Osteoblast (primary cell): Measurements from ENCODE around the gene DCDC1. TPM values are rescaled to one million over a fixed set of nuclear protein-coding genes. Genes with fewer than 3 reads are reported as not detected.

ENCODE experiments used
- DNase-seq: peaks from one replicate; pipeline ENCODE4 v3.0.0; 2011; ENCODE audit warnings: low spot score, mixed read lengths; ENCODE audit not compliant: insufficient read length; ENCODE audit errors: missing footprints
- H2AFZ ChIP-seq: 2 replicates; pipeline ENCODE4 v1.6.0; 2011; ENCODE audit warnings: mild to moderate bottlenecking, low read length
- H3K27ac ChIP-seq: 2 replicates; pipeline ENCODE4 v1.5.1; 2011; ENCODE audit warnings: mild to moderate bottlenecking, low read depth, low read length, moderate library complexity
- H3K27me3 ChIP-seq: 2 replicates; pipeline ENCODE4 v1.6.0; 2012; ENCODE audit warnings: mild to moderate bottlenecking, control low read depth, inconsistent platforms, low read length, moderate library complexity; ENCODE audit not compliant: insufficient read depth
- H3K36me3 ChIP-seq: 2 replicates; pipeline ENCODE4 v1.5.1; 2011; ENCODE audit warnings: mild to moderate bottlenecking, low read length, control low read depth, moderate library complexity; ENCODE audit not compliant: insufficient read depth
- H3K4me1 ChIP-seq: 2 replicates; pipeline ENCODE4 v1.5.1; 2011; ENCODE audit warnings: mild to moderate bottlenecking, low read length, control low read depth, moderate library complexity; ENCODE audit not compliant: insufficient read depth
- H3K4me2 ChIP-seq: 2 replicates; pipeline ENCODE4 v1.6.0; 2011; ENCODE audit warnings: mild to moderate bottlenecking, low read length; ENCODE audit not compliant: insufficient read depth
- H3K4me3 ChIP-seq: fragments of 200-600 bp; sonication (generic); 3 replicates; pipeline ENCODE4 v1.5.1; 2012; ENCODE audit warnings: mild to moderate bottlenecking, low read length, inconsistent platforms; ENCODE audit not compliant: insufficient read depth
- H3K79me2 ChIP-seq: 2 replicates; pipeline ENCODE4 v1.6.0; 2012; ENCODE audit warnings: mild to moderate bottlenecking, low read length, control low read depth, inconsistent platforms; ENCODE audit not compliant: insufficient read depth
- H3K9me3 ChIP-seq: 2 replicates; pipeline ENCODE4 v1.5.1; 2011; ENCODE audit warnings: low read depth, low read length, control low read depth
- H4K20me1 ChIP-seq: 2 replicates; pipeline ENCODE4 v1.6.0; 2012; ENCODE audit warnings: mild to moderate bottlenecking, low read length, control low read depth; ENCODE audit not compliant: insufficient read depth
- CTCF ChIP-seq: IDR thresholded peaks from 2 replicates; pipeline ENCODE4 v1.5.1; 2011; ENCODE audit warnings: mild to moderate bottlenecking, low read depth, low read length, moderate library complexity; ENCODE audit errors: extremely low read depth
- total RNA-seq: library from RNA; depleted of rRNA; stranded (reverse); fragments of >200 nt; gene quantifications from 2 replicates; pipeline ENCODE4 v1.2.3, GENCODE V29; 2012

Gene DCDC1
- total RNA-seq, 1 donor, result 1.1 TPM

GRCh38 chr11:30911247-30911646 lies 458.3 kb downstream of the DCDC1 start:
- H3K9me3 ChIP-seq, result no peaks in the 10 kb centered on the region
- H3K79me2 ChIP-seq, result no peaks in the 10 kb centered on the region
- no peaks in the 10 kb centered on the region for H4K20me1 ChIP-seq
- no peak for TF ChIP-seq CTCF
- no peak overlapping the region for H3K4me2 ChIP-seq
- H2AFZ ChIP-seq, result no peak overlapping the region
- H3K36me3 ChIP-seq, result no peaks in the 10 kb centered on the region
- DNase-seq, result no peak
- no peaks in the 10 kb centered on the region for H3K4me1 ChIP-seq
- H3K4me3 ChIP-seq, result no peak overlapping the region
- no peaks in the 10 kb centered on the region for H3K27me3 ChIP-seq
- no peak overlapping the region for H3K27ac ChIP-seq

- Histone ChIP-seq H3K4me3 (no peak overlapping the region), H3K4me2 (no peak overlapping the region), H2AFZ (no peak overlapping the region), H3K79me2 (no peaks in the 10 kb centered on the region), H3K27me3 (no peaks in the 10 kb centered on the region), H3K4me1 (no peaks in the 10 kb centered on the region), H4K20me1 (no peaks in the 10 kb centered on the region), H3K36me3 (no peaks in the 10 kb centered on the region), H3K9me3 (no peaks in the 10 kb centered on the region), H3K27ac (no peak overlapping the region)
- TF ChIP-seq CTCF, result no peak
- no peak for DNase-seq
These were observed 460.7 kb downstream of the DCDC1 start for GRCh38 chr11:30908857-30909256.

GRCh38 chr11:30908272-30908671 lies 461.3 kb downstream of the DCDC1 start:
- no peaks in the 10 kb centered on the region for H3K27me3 ChIP-seq
- TF ChIP-seq CTCF, result no peak
- no peak overlapping the region for H3K4me2 ChIP-seq
- H4K20me1 ChIP-seq, result no peaks in the 10 kb centered on the region
- DNase-seq, result no peak
- H3K79me2 ChIP-seq, result no peaks in the 10 kb centered on the region
- no peak overlapping the region for H3K27ac ChIP-seq
- no peak overlapping the region for H3K4me3 ChIP-seq
- H3K4me1 ChIP-seq, result no peaks in the 10 kb centered on the region
- H2AFZ ChIP-seq, result no peak overlapping the region
- no peaks in the 10 kb centered on the region for H3K36me3 ChIP-seq
- H3K9me3 ChIP-seq, result no peaks in the 10 kb centered on the region

- Histone ChIP-seq H3K9me3 (no peaks in the 10 kb centered on the region), H3K4me3 (no peak overlapping the region), H3K4me1 (no peaks in the 10 kb centered on the region), H2AFZ (no peak overlapping the region), H3K4me2 (no peak overlapping the region), H3K27me3 (no peaks in the 10 kb centered on the region), H4K20me1 (no peaks in the 10 kb centered on the region), H3K36me3 (no peaks in the 10 kb centered on the region), H3K79me2 (no peaks in the 10 kb centered on the region), H3K27ac (no peak overlapping the region)
- TF ChIP-seq CTCF, result no peak
- no peak for DNase-seq
These were observed 466.6 kb downstream of the DCDC1 start for GRCh38 chr11:30902929-30903328.
